CD14-positive monocyte (primary cell): ENCODE results near the gene MEIOSIN. TPM values are rescaled to one million over a fixed set of nuclear protein-coding genes. Genes with fewer than 3 reads are reported as not detected.

Experiments used
- DNase-seq, 3 donors: peaks; one replicate each; pipeline ENCODE4 v3.0.0-alpha.2; 2011 to 2022
- H2AFZ ChIP-seq: 2 replicates; pipeline ENCODE4 v1.6.0; 2012; ENCODE audit warnings: mild to moderate bottlenecking, low read depth, low read length, inconsistent platforms; ENCODE audit not compliant: insufficient read depth, poor library complexity, severe bottlenecking
- H3K27ac ChIP-seq, 2 donors: 1 replicate in 1 of 2; 2 replicates in 1 of 2; pipeline ENCODE4 v1.5.1; 2012 to 2013; ENCODE audit warnings: low read length in 2 of 2, control low read depth in 1 of 2, inconsistent platforms in 1 of 2, low read depth in 1 of 2, mild to moderate bottlenecking in 1 of 2
- H3K27me3 ChIP-seq, 2 donors: one replicate each; pipeline versions ENCODE4 v1.6.0 to v1.6.1; 2011 to 2013; ENCODE audit warnings: low read length in 2 of 2; ENCODE audit not compliant: control insufficient read depth in 2 of 2, insufficient read depth in 2 of 2
- H3K36me3 ChIP-seq, 2 donors: replicated peaks in 1 of 2; 1 replicate in 1 of 2; 2 replicates in 1 of 2; pipeline versions ENCODE4 v1.5.1 to v1.6.1; 2012 to 2013; ENCODE audit warnings: low read length in 2 of 2, control low read depth in 1 of 2, inconsistent platforms in 1 of 2, mild to moderate bottlenecking in 1 of 2; ENCODE audit not compliant: insufficient read depth in 2 of 2, control insufficient read depth in 1 of 2
- H3K4me1 ChIP-seq, 2 donors: 1 replicate in 1 of 2; 2 replicates in 1 of 2; pipeline versions ENCODE4 v1.5.1 to v1.6.1; 2012 to 2013; ENCODE audit warnings: low read length in 2 of 2, control low read depth in 1 of 2, inconsistent platforms in 1 of 2, mild to moderate bottlenecking in 1 of 2, moderate library complexity in 1 of 2; ENCODE audit not compliant: insufficient read depth in 2 of 2, control insufficient read depth in 1 of 2
- H3K4me2 ChIP-seq: replicated peaks from 2 replicates; pipeline ENCODE3; 2012; ENCODE audit warnings: low read length, moderate library complexity, mild to moderate bottlenecking; ENCODE audit not compliant: poor library complexity, severe bottlenecking; ENCODE audit errors: extremely low read depth
- H3K4me3 ChIP-seq, 3 experiments: fragments of 200-600 bp in 1 of 3; sonication (generic) in 1 of 3; replicated peaks in 1 of 3; 1 replicate in 2 of 3; 2 replicates in 1 of 3; pipeline ENCODE4 v1.5.1; 2011 to 2013; ENCODE audit warnings: low read length in 3 of 3, mild to moderate bottlenecking in 3 of 3, control low read depth in 2 of 3, low read depth in 2 of 3, inconsistent platforms in 1 of 3, moderate library complexity in 1 of 3
- H3K79me2 ChIP-seq: 2 replicates; pipeline ENCODE4 v1.6.0; 2012; ENCODE audit warnings: mild to moderate bottlenecking, control low read depth, inconsistent platforms, low read length, moderate library complexity; ENCODE audit not compliant: insufficient read depth
- H3K9ac ChIP-seq: 2 replicates; pipeline ENCODE4 v1.6.0; 2017; ENCODE audit warnings: low read length, mild to moderate bottlenecking; ENCODE audit not compliant: insufficient read depth, poor library complexity, severe bottlenecking
- H3K9me3 ChIP-seq, 2 donors: replicated peaks in 1 of 2; 1 replicate in 1 of 2; 2 replicates in 1 of 2; pipeline versions ENCODE4 v1.5.1 to v1.6.1; 2012 to 2013; ENCODE audit warnings: low read length in 2 of 2, control low read depth in 1 of 2; ENCODE audit not compliant: control insufficient read depth in 1 of 2, insufficient read depth in 1 of 2
- H4K20me1 ChIP-seq: 2 replicates; pipeline ENCODE4 v1.6.0; 2012; ENCODE audit warnings: mild to moderate bottlenecking, low read length, control low read depth, moderate library complexity; ENCODE audit not compliant: insufficient read depth
- H3K27ac Mint-ChIP-seq, 7 donors: one replicate each; pipeline ENCODE4 v1.8.0; 2020; ENCODE audit warnings: mild to moderate bottlenecking in 7 of 7, mixed read lengths in 7 of 7, moderate library complexity in 6 of 7, inconsistent platforms in 2 of 7
- H3K27me3 Mint-ChIP-seq, 3 donors: one replicate each; pipeline ENCODE4 v1.8.0; 2021 to 2022; ENCODE audit warnings: low read depth in 3 of 3, mild to moderate bottlenecking in 3 of 3, mixed read lengths in 3 of 3, moderate library complexity in 3 of 3, inconsistent platforms in 1 of 3
- H3K36me3 Mint-ChIP-seq, 2 donors: one replicate each; pipeline ENCODE4 v1.8.0; 2020; ENCODE audit warnings: mixed read lengths in 2 of 2, inconsistent platforms in 1 of 2, mild to moderate bottlenecking in 1 of 2
- H3K4me1 Mint-ChIP-seq: one replicate; pipeline ENCODE4 v1.8.0; 2020; ENCODE audit warnings: mild to moderate bottlenecking, mixed read lengths
- H3K4me3 Mint-ChIP-seq, 2 donors: one replicate each; pipeline ENCODE4 v1.8.0; 2020; ENCODE audit warnings: mild to moderate bottlenecking in 2 of 2, mixed read lengths in 2 of 2, moderate library complexity in 1 of 2
- H3K9me3 Mint-ChIP-seq, 7 donors: one replicate each; pipeline ENCODE4 v1.8.0; 2020 to 2022; ENCODE audit warnings: mixed read lengths in 7 of 7, mild to moderate bottlenecking in 6 of 7, moderate library complexity in 6 of 7, inconsistent platforms in 2 of 7
- CTCF ChIP-seq: fragments of 200-600 bp; IDR thresholded peaks from one replicate; pipeline ENCODE4 v1.8.0; 2022; ENCODE audit warnings: antibody characterized with exemption, mild to moderate bottlenecking
- WGBS: methylation state at CpG from one replicate; pipeline ENCODE4 v1.1.5; 2013; ENCODE audit warnings: missing lambda C conversion rate; ENCODE audit not compliant: insufficient coverage; 5-methylcytosine and 5-hydroxymethylcytosine counted together
- intact Hi-C, 2 donors: fragments of 100-400 bp; cut with micrococcal nuclease; formaldehyde crosslinking; loops; one replicate each; pipeline versions ENCODE4 v1.15.0 to v1.15.1; 2023
- polyA plus RNA-seq, 3 donors: library from polyadenylated mRNA; depleted of rRNA in 1 of 3; unstranded in 2 of 3; stranded (reverse) in 1 of 3; fragments of 300-500 nt in 2 of 3; fragments of >200 nt in 1 of 3; fragmentation: Illumina TruSeq in 2 of 3; gene quantifications; 1 replicate in 2 of 3; 2 replicates in 1 of 3; pipeline ENCODE4 v1.2.3, GENCODE V29; 2012 to 2021

Gene MEIOSIN
- polyA plus RNA-seq, 3 donors, result not detected

- H3K4me2 ChIP-seq, result peak overlapping the region; percentile 70
- no peak for TF ChIP-seq CTCF
- peaks cover 9 to 66% (median 37%) of the 10 kb centered on the region in 7 donors for H3K9me3 Mint-ChIP-seq
- peak overlapping the region in 1 of 3 experiments; percentile 59 for H3K4me3 ChIP-seq
- peaks cover 67 to 80% of the 10 kb centered on the region in 2 donors for H3K27me3 ChIP-seq
- H3K27me3 Mint-ChIP-seq, result peaks cover 84 to 93% (median 91%) of the 10 kb centered on the region in 3 donors
- no peak overlapping the region for H3K9ac ChIP-seq
- peaks cover 83% of the 10 kb centered on the region for H4K20me1 ChIP-seq
- H3K27ac Mint-ChIP-seq, result peak overlapping the region in 4 of 7 donors; percentile 67 to 86 (median 84)
- peaks cover 6 to 35% of the 10 kb centered on the region in 2 donors for H3K9me3 ChIP-seq
- H3K79me2 ChIP-seq, result no peaks in the 10 kb centered on the region
- H3K4me1 Mint-ChIP-seq, result peaks cover 33% of the 10 kb centered on the region
- DNase-seq, result peak; percentile 78 to 96 (median 88)
- no peaks in the 10 kb centered on the region for H3K36me3 ChIP-seq
- peaks cover 32 to 37% of the 10 kb centered on the region in 2 donors for H3K36me3 Mint-ChIP-seq
- no peak overlapping the region for H2AFZ ChIP-seq
- intact Hi-C loops, result no loop called here
- peaks cover 35 to 41% of the 10 kb centered on the region in 2 donors for H3K4me1 ChIP-seq
- WGBS, result 2% methylated on average over 5 of the region's 8 CpGs
- peak overlapping the region; percentile 76 to 82 for H3K4me3 Mint-ChIP-seq
- no peak overlapping the region for H3K27ac ChIP-seq
Measured at GRCh38 chr19:45790942-45791341, 57.7 kb downstream of the MEIOSIN start.

DNA sequence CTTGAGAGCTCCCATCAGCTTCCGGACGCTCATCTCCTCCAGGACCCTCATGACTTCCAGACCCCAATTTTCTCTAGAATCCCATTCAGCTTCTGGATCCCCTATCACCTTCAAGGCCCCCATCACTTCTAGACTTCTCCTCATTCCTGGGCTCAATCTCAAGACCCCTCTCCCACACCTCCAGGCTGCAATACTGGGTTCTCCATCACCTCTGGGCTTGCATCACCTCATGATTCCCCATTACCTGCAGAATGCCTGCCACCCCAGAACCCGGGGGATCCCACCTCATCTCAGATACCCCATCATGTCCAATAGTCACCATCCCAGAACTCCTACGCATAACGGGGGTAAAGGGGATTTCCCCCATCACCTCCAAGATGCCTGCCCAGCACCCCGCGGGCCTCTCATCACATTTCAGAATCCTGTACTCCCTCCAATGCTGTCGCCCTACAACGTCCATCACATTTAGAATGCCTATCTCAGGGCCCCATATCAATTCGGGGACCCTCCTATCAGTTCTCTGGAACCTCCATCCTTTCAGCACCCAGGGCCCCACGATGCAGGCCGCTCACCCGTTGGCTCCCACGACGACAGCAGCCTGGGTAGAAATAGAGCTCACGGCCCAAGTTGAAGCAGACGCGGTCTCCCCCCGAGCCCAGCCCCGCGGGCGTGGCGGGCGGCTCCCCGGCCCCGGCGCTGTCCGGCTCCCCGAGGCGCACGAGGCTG, 58.7 kb downstream of the MEIOSIN start:
- 9% methylated on average over 31 of the region's 31 CpGs for WGBS
- TF ChIP-seq CTCF, result no peak
- Histone ChIP-seq H4K20me1 (peaks cover 76% of the 10 kb centered on the region), H3K4me1 (peaks cover 35 to 41% of the 10 kb centered on the region in 2 donors), H3K9ac (no peak overlapping the region), H3K4me3 (peak overlapping the region in 1 of 3 experiments; percentile 59), H3K27ac (no peak overlapping the region), H3K27me3 (peaks cover 66 to 80% of the 10 kb centered on the region in 2 donors), H3K9me3 (peaks cover 6 to 30% of the 10 kb centered on the region in 2 donors), H3K4me2 (peak overlapping the region; percentile 70), H3K79me2 (no peaks in the 10 kb centered on the region), H2AFZ (no peak overlapping the region), H3K36me3 (no peaks in the 10 kb centered on the region)
- Mint-ChIP-seq H3K4me3 (peak overlapping the region; percentile 76 to 82), H3K4me1 (peaks cover 33% of the 10 kb centered on the region), H3K27me3 (peaks cover 85 to 93% (median 91%) of the 10 kb centered on the region in 3 donors), H3K36me3 (peaks cover 24 to 33% of the 10 kb centered on the region in 2 donors), H3K27ac (peak overlapping the region in 6 of 7 donors; percentile 59 to 87 (median 74)), H3K9me3 (peaks cover 6 to 60% (median 32%) of the 10 kb centered on the region in 7 donors)
- intact Hi-C loops, result no loop called here
- no peak for DNase-seq
